ENCODE measurements around the gene NAA60. TPM values are rescaled to one million over a fixed set of nuclear protein-coding genes. Genes with fewer than 3 reads are reported as not detected.

NAA60 gene
- polyA plus RNA-seq (2012; rRNA removed), result 17.2 and 21.5 TPM in 2 replicates
- 17.2 and 23.6 TPM in 2 replicates for polyA plus RNA-seq (2012; cell fraction: cytosol; rRNA removed)
- polyA plus RNA-seq (2012; cell fraction: nucleus; rRNA removed), result 33.4 and 41.1 TPM in 2 replicates

DNA sequence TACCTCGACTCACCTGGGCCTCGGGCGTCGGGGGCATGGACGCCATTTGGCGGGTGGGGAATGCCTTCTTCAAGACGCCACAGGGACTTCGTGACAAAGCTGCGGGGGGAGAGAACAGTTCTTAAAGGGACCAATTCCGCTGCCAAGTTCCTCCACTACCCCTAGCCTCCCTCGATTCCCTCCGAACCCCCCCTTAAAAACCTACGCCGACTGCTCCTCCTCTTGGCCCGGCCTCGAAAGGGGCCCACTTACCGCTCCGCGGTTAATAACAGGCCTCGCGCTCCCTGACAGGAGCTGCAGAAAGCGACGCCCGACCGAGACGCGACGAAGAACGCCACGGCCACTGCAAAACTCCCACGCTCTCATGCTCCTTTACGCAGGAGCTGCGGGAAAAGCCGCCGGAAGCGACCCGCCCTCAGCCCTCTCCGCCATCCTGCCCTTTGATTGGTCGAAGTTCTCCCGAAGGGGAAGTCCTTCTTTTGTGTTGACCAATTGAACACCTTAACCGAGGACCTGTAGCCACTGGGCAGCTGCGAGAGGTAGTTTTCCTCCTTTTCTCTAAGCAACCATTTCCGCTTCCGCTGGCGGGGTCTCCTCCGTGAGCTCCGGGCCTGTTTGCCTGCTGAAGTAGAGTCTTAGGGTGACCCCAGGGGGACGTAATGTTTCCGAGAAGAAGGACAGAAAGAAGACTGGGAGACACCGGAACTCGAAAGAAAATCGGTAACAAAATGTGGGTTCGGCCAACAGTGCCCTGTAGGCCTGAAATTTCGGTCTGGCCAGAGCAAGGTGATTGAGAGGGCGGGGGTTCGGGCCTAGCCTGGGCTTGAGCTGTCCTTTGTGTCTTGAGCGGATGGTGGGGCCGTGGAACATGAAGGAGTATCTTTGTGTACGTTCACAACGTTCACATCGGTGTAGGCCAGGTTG is at the start of gene NAA60, which contains the start of gene ZNF597:
NAA60 (plus strand) TSS at position 573 of the 924 bp plus-strand sequence. CDS start 32,548 bp downstream, outside the sequence.
ZNF597 (minus strand) TSS at position 397 of the 924 bp plus-strand sequence; CDS start at position 46, 351 bp downstream.
- H3K4me3 ChIP-seq (ENCODE audit: low read depth in 2 of 2, low read length in 1 of 2), result peak within 1 kb of the TSS; percentile 66 to 68
- ChIA-PET CTCF (interaction anchor here (1.3 kb wide), 1 partner anchor 14 kb away, joined by 3 read pairs; no protein-coding TSS in a partner anchor), POLR2A (interaction anchor here (0.6 to 1.9 kb wide), 8 partner anchors 10 to 161 kb away, joined by 3 to 14 read pairs (median 4); partner anchors contain the start of genes CLUAP1, ZNF174 and ZSCAN32)
- peak; percentile 85 for DNase-seq
- H3K9me3 ChIP-seq, result no peaks in the 10 kb centered on the region
- peak within 1 kb of the TSS; percentile 77 for H3K4me2 ChIP-seq
- H3K79me2 ChIP-seq (ENCODE audit: insufficient read depth), result peaks cover 90% of the 10 kb centered on the region
- H3K36me3 ChIP-seq (replicated peaks in 1 of 2; ENCODE audit: control insufficient read depth in 1 of 2, insufficient read depth in 2 of 2, low read length in 1 of 2), result peaks cover 15 to 16% of the 10 kb centered on the region in 2 experiments
- no peaks in the 10 kb centered on the region for H3K27me3 ChIP-seq (ENCODE audit: insufficient read depth)
- H3K9ac ChIP-seq, result peak within 1 kb of the TSS; percentile 79
- peak within 1 kb of the TSS; percentile 58 to 83 for H3K27ac ChIP-seq (ENCODE audit: low read depth in 2 of 2, low read length in 1 of 2)
- WGBS (ENCODE audit: low lambda C conversion rate), result 49% methylated on average over 43 of the region's 61 CpGs
- peaks cover 6% of the 10 kb centered on the region; the same call in 1 of the 2 replicates for H4K20me1 ChIP-seq (ENCODE audit: insufficient read depth)
- H2AFZ ChIP-seq (ENCODE audit: low read depth), result no peak within 1 kb of the TSS; the same call in none of the 2 replicates
- H3F3A ChIP-seq (replicated peaks; ENCODE audit: insufficient read depth), result no peaks in the 10 kb centered on the region
- peaks cover 0 to 3% of the 10 kb centered on the region in 2 experiments; a peak in 1 of 4 replicates for H3K4me1 ChIP-seq (ENCODE audit: control insufficient read depth in 1 of 2, insufficient read depth in 2 of 2, low read depth in 1 of 2, low read length in 1 of 2)
- no peaks in the 10 kb centered on the region for H3K9me2 ChIP-seq
- TF ChIP-seq MAX (IDR thresholded peaks at IDR 0.05; ENCODE audit: low read depth), result peak; percentile 66
- no peak for TF ChIP-seq EP300 (IDR thresholded peaks at IDR 0.05; ENCODE audit: borderline replicate concordance in 1 of 2, low read depth in 1 of 2, low read length in 1 of 2)
- no peak for TF ChIP-seq NFIC (IDR thresholded peaks at IDR 0.05; ENCODE audit: borderline replicate concordance)
- TF ChIP-seq, protein P1, sequence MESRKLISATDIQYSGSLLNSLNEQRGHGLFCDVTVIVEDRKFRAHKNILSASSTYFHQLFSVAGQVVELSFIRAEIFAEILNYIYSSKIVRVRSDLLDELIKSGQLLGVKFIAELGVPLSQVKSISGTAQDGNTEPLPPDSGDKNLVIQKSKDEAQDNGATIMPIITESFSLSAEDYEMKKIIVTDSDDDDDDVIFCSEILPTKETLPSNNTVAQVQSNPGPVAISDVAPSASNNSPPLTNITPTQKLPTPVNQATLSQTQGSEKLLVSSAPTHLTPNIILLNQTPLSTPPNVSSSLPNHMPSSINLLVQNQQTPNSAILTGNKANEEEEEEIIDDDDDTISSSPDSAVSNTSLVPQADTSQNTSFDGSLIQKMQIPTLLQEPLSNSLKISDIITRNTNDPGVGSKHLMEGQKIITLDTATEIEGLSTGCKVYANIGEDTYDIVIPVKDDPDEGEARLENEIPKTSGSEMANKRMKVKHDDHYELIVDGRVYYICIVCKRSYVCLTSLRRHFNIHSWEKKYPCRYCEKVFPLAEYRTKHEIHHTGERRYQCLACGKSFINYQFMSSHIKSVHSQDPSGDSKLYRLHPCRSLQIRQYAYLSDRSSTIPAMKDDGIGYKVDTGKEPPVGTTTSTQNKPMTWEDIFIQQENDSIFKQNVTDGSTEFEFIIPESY (IDR thresholded peaks at IDR 0.05; ENCODE audit: borderline replicate concordance, low read depth), result no peak
- TF ChIP-seq MEF2A (IDR thresholded peaks at IDR 0.05; ENCODE audit: borderline replicate concordance, low read depth), result no peak
- TF ChIP-seq TCF12 (IDR thresholded peaks at IDR 0.05), result no peak
- TF ChIP-seq TEAD4 (IDR thresholded peaks at IDR 0.05; ENCODE audit: borderline replicate concordance, insufficient read depth), result no peak
- TF ChIP-seq USF2 (IDR thresholded peaks at IDR 0.05; ENCODE audit: borderline replicate concordance, low read depth, low read length), result no peak
- TF ChIP-seq, protein P2, sequence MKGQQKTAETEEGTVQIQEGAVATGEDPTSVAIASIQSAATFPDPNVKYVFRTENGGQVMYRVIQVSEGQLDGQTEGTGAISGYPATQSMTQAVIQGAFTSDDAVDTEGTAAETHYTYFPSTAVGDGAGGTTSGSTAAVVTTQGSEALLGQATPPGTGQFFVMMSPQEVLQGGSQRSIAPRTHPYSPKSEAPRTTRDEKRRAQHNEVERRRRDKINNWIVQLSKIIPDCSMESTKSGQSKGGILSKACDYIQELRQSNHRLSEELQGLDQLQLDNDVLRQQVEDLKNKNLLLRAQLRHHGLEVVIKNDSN (IDR thresholded peaks at IDR 0.05; ENCODE audit: borderline replicate concordance, low read depth), result no peak
- no peak for TF ChIP-seq FOXM1 (IDR thresholded peaks at IDR 0.05; ENCODE audit: low read depth)
- no peak for TF ChIP-seq IRF3 (IDR thresholded peaks at IDR 0.05; ENCODE audit: low read depth, low read length)
- TF ChIP-seq RFX5 (IDR thresholded peaks at IDR 0.05; ENCODE audit: low read length), result peak; percentile 61; the same call in 1 of the 2 replicates
- no peak for TF ChIP-seq FOSL2 (IDR thresholded peaks at IDR 0.05; ENCODE audit: borderline replicate concordance, low read depth)
- TF ChIP-seq MXI1 (IDR thresholded peaks at IDR 0.05; ENCODE audit: low read depth, low read length), result peak; percentile 85
- TF ChIP-seq YY1 (IDR thresholded peaks at IDR 0.05; ENCODE audit: low read depth), result peak; percentile 33; the same call in 1 of the 2 replicates
- TF ChIP-seq RCOR1 (IDR thresholded peaks at IDR 0.05; ENCODE audit: low read length), result no peak
- TF ChIP-seq POLR2AphosphoS5 (IDR thresholded peaks at IDR 0.05; ENCODE audit: low read depth, low read length), result peak; percentile 17; the same call in 1 of the 2 replicates
- no peak for TF ChIP-seq FOXJ3 (CRISPR knock-in tag; IDR thresholded peaks at IDR 0.05)
- TF ChIP-seq RAD21 (IDR thresholded peaks at IDR 0.05; ENCODE audit: low read length), result no peak
- TF ChIP-seq GATA2 (CRISPR knock-in tag; IDR thresholded peaks at IDR 0.05), result no peak
- TF ChIP-seq, protein P3, sequence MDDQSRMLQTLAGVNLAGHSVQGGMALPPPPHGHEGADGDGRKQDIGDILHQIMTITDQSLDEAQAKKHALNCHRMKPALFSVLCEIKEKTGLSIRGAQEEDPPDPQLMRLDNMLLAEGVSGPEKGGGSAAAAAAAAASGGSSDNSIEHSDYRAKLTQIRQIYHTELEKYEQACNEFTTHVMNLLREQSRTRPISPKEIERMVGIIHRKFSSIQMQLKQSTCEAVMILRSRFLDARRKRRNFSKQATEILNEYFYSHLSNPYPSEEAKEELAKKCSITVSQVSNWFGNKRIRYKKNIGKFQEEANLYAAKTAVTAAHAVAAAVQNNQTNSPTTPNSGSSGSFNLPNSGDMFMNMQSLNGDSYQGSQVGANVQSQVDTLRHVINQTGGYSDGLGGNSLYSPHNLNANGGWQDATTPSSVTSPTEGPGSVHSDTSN (IDR thresholded peaks at IDR 0.05), result no peak
- TF ChIP-seq, protein P4, sequence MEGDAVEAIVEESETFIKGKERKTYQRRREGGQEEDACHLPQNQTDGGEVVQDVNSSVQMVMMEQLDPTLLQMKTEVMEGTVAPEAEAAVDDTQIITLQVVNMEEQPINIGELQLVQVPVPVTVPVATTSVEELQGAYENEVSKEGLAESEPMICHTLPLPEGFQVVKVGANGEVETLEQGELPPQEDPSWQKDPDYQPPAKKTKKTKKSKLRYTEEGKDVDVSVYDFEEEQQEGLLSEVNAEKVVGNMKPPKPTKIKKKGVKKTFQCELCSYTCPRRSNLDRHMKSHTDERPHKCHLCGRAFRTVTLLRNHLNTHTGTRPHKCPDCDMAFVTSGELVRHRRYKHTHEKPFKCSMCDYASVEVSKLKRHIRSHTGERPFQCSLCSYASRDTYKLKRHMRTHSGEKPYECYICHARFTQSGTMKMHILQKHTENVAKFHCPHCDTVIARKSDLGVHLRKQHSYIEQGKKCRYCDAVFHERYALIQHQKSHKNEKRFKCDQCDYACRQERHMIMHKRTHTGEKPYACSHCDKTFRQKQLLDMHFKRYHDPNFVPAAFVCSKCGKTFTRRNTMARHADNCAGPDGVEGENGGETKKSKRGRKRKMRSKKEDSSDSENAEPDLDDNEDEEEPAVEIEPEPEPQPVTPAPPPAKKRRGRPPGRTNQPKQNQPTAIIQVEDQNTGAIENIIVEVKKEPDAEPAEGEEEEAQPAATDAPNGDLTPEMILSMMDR (IDR thresholded peaks at IDR 0.05), result no peak
- 0 out of 2 replicates have a peak, but pooled peaks have one; percentile 7 for TF ChIP-seq ELF1 (IDR thresholded peaks at IDR 0.05)
- peak; percentile 49 for TF ChIP-seq CHD2 (IDR thresholded peaks at IDR 0.05; ENCODE audit: low read length, partially characterized antibody)
